GM12873 (cell line): ENCODE data around the gene CCDC183.
A peak's percentile ranks its signal among the peaks of the same experiment; 100 is the strongest.

Experiments used
- CTCF ChIP-seq: IDR thresholded peaks from 2 replicates; pipeline ENCODE4 v1.5.1; 2012; ENCODE audit warnings: low read depth, mild to moderate bottlenecking, moderate library complexity, low read length, control low read depth; ENCODE audit not compliant: insufficient read depth; ENCODE audit errors: missing control alignments

The CCDC183 gene

GRCh38 chr9:136849960-136850865 is 54.1 kb downstream of the CCDC183 start:
- no peak for TF ChIP-seq CTCF

GRCh38 chr9:136850866-136851775 is 55.0 kb downstream of the CCDC183 start:
- no peak for TF ChIP-seq CTCF

GRCh38 chr9:136851941-136852663 is 56.0 kb downstream of the CCDC183 start, which contains the start of gene MAMDC4:
Gene MAMDC4 (plus strand): TSS chr9:136852346. CDS start chr9:136852417, 71 bp downstream.
- TF ChIP-seq CTCF, result no peak

- no peak for TF ChIP-seq CTCF
These were observed 56.8 kb downstream of the CCDC183 start for GRCh38 chr9:136852664-136853595.

GRCh38 chr9:136853596-136854112 is 57.5 kb downstream of the CCDC183 start:
- peak; percentile 30 for TF ChIP-seq CTCF

- TF ChIP-seq CTCF, result no peak
These were observed 58.1 kb downstream of the CCDC183 start for GRCh38 chr9:136854113-136854841.
